22Rv1 (cell line): ENCODE data around the gene CMSS1.

ENCODE experiments used
- ZFX ChIP-seq: fragments of 450-650 bp; IDR thresholded peaks from 2 replicates; pipeline ENCODE4 v1.6.1; 2017; ENCODE audit warnings: antibody characterized with exemption, borderline replicate concordance
- TF ChIP-seq, protein P1 (sequence below): fragments of 450-650 bp; IDR thresholded peaks from 2 replicates; pipeline ENCODE4 v1.5.1; 2017; ENCODE audit warnings: mild to moderate bottlenecking

DNA sequence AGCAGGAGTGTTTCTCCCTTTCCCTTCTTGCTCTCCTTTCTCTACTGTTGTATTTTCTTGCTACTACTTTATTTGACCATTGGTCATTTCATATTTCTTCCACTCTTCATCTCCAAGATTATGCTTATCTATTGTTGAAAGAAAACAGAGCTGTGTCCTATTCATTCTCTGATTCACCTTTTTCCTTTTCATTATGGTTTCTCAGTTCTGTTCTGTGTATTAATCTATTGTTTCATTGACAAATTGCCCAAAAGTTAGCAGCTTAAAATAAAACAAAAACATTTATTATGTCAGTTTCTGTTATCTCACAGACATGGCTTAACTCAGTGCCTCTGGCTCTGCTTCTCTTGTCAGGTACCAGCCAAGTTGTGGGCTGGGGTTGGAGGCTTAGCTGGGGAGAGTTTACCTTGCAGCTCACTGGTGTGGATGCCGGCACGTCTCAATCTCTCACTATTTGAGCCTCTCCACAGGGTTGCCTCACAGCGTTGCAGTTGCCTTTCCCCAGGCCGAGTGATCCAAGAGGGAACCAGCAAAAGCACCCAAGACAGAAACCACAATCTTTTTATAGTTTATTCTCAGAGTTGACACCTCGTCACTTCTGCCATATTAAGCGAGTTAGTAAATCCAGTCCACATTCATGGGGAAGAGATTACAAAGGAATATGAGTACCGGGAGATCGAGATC lies 333.5 kb downstream of the CMSS1 start:
- TF ChIP-seq, protein P1, sequence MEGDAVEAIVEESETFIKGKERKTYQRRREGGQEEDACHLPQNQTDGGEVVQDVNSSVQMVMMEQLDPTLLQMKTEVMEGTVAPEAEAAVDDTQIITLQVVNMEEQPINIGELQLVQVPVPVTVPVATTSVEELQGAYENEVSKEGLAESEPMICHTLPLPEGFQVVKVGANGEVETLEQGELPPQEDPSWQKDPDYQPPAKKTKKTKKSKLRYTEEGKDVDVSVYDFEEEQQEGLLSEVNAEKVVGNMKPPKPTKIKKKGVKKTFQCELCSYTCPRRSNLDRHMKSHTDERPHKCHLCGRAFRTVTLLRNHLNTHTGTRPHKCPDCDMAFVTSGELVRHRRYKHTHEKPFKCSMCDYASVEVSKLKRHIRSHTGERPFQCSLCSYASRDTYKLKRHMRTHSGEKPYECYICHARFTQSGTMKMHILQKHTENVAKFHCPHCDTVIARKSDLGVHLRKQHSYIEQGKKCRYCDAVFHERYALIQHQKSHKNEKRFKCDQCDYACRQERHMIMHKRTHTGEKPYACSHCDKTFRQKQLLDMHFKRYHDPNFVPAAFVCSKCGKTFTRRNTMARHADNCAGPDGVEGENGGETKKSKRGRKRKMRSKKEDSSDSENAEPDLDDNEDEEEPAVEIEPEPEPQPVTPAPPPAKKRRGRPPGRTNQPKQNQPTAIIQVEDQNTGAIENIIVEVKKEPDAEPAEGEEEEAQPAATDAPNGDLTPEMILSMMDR, result no peak
- no peak for TF ChIP-seq ZFX
